Lower leg skin (tissue), 4 donors: Measurements from ENCODE around the gene ZSCAN21. TPM values are rescaled to one million over a fixed set of nuclear protein-coding genes. Genes with fewer than 3 reads are reported as not detected.
A peak's percentile ranks its signal among the peaks of the same experiment; 100 is the strongest.

Source experiments
- DNase-seq, 2 donors: peaks; one replicate each; pipeline ENCODE4 v3.0.0-alpha.2; 2019; ENCODE audit warnings: low spot score in 2 of 2
- H3K4me3 ChIP-seq: fragments of 200-600 bp; sonication (generic); 2 replicates; pipeline ENCODE4 v1.5.1; 2017; ENCODE audit warnings: mild to moderate bottlenecking, low read depth; ENCODE audit not compliant: poor library complexity, severe bottlenecking
- POLR2A ChIP-seq, 2 donors: fragments of 450-650 bp; IDR thresholded peaks; one replicate each; pipeline ENCODE4 v1.6.1; 2016 to 2017; ENCODE audit warnings: antibody characterized with exemption in 2 of 2, mild to moderate bottlenecking in 1 of 2, moderate library complexity in 1 of 2
- WGBS, 2 donors: methylation state at CpG; one replicate each; pipeline ENCODE4 v1.1.5; 2018; 5-methylcytosine and 5-hydroxymethylcytosine counted together
- intact Hi-C: fragments of 100-400 bp; cut with DNase I; formaldehyde crosslinking; loops from one replicate; pipeline ENCODE4 v1.15.0; 2023; ENCODE audit warnings: low total_unique reads
- total RNA-seq, 4 donors: library from RNA; depleted of rRNA; stranded (reverse); fragments of >200 nt; gene quantifications; one replicate each; pipeline ENCODE4 v1.1.0, GENCODE V29; 2016
- TF ChIP-seq, protein P1 (sequence below), 3 donors: fragments of 450-650 bp; IDR thresholded peaks; one replicate each; pipeline ENCODE4 v1.5.1; 2016; ENCODE audit warnings: antibody characterized with exemption in 3 of 3, mild to moderate bottlenecking in 3 of 3, moderate library complexity in 2 of 3

ZSCAN21 gene
- total RNA-seq, 4 donors from 2014 or later = 13.2 to 25.5 (median 21.4) TPM

DNA sequence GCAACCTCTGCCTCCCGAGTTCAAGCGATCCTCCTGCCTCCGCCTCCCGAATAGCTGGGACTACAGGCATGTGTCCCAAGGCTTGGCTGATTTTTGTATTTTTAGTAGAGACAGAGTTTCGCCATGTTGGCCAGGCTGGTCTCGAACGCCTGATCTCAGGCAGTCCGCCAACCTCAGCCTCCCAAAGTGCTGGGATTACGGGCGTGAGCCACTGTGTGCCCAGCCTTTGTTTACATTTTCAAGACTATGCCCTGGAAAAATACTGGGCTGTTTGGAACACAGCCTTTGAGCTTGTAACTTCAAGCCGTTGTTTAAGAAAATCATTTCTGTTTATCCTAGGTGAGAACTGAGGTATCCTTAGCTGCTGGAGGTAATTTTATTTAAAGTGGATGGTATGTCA lies 32.3 kb upstream of the ZSCAN21 start:
- 59 to 65% methylated on average over 11 of the region's 11 CpGs for WGBS, 2 donors
- no peak overlapping the region for H3K4me3 ChIP-seq
- TF ChIP-seq, protein P1, sequence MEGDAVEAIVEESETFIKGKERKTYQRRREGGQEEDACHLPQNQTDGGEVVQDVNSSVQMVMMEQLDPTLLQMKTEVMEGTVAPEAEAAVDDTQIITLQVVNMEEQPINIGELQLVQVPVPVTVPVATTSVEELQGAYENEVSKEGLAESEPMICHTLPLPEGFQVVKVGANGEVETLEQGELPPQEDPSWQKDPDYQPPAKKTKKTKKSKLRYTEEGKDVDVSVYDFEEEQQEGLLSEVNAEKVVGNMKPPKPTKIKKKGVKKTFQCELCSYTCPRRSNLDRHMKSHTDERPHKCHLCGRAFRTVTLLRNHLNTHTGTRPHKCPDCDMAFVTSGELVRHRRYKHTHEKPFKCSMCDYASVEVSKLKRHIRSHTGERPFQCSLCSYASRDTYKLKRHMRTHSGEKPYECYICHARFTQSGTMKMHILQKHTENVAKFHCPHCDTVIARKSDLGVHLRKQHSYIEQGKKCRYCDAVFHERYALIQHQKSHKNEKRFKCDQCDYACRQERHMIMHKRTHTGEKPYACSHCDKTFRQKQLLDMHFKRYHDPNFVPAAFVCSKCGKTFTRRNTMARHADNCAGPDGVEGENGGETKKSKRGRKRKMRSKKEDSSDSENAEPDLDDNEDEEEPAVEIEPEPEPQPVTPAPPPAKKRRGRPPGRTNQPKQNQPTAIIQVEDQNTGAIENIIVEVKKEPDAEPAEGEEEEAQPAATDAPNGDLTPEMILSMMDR (IDR thresholded peaks at IDR 0.05) = no peak
- TF ChIP-seq POLR2A (IDR thresholded peaks at IDR 0.05) = no peak
- intact Hi-C loops = no loop called here
- DNase-seq = peak in 1 of 2 donors; percentile 79

DNA sequence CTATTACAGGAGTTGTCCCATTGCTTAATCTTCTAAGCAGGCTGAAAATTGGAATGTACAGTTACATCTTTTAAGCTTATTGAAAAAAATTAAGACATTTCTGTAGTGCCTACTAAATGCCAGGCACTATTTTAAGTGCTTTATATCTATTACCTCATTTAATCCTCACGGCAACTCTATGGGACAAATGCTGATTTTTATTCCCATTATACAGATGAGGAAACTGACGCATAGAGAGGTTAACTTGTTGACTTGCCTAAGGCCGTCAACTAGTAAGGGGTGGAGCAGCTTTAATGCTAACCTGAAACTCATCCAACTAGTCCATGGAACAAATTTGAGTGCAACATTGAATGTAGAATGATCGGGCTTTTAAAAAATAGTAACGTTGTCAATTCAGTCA lies 31.7 kb upstream of the ZSCAN21 start:
- WGBS, 2 donors = 65 to 69% methylated on average over 5 of the region's 5 CpGs
- intact Hi-C loops = no loop called here
- DNase-seq = no peak
- TF ChIP-seq, protein P1 (IDR thresholded peaks at IDR 0.05) = no peak
- no peak for TF ChIP-seq POLR2A (IDR thresholded peaks at IDR 0.05)
- H3K4me3 ChIP-seq = no peak overlapping the region

DNA sequence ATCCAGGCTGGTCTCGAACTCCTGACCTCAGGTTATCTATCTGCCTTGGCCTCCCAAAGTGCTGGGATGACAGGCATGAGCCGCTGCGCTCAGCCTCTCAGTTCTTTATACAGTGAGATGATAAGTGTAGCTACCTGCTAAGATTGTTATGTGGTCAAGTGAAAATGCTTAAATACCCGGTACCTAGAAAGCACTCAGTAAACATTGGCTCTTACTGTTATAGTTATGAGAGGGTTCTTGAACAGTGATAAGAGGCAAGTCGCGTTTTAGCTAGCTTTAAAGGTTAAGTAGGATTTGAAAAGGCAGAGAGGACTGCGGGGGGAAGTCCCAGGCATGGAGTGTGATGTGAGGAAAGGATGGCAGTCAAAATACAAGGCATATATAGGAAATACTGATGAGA lies 29.7 kb upstream of the ZSCAN21 start:
- no peak overlapping the region for H3K4me3 ChIP-seq
- WGBS, 2 donors = 75 to 78% methylated on average over 7 of the region's 7 CpGs
- intact Hi-C loops = no loop called here
- no peak for TF ChIP-seq POLR2A (IDR thresholded peaks at IDR 0.05)
- TF ChIP-seq, protein P1 (IDR thresholded peaks at IDR 0.05) = no peak
- DNase-seq = peak in 1 of 2 donors; percentile 7

DNA sequence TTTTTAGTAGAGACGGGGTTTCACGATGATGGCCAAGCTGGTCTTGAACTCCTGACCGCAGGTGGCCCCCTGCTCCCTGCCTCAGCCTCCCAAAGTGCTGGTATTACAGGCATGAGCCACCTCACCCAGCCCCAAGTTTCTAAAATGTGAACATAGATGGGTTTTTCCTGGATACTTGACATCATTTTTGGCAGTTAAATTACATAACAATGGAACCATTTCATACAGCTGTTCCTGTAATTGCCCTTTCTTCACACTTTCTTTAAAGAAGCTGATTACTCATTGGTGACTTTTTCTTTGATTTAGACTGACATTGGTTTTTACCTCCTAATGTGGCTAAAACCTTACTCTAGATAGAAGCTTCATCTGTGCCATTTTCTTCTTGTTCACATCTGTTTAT lies 28.3 kb upstream of the ZSCAN21 start:
- TF ChIP-seq POLR2A (IDR thresholded peaks at IDR 0.05) = no peak
- TF ChIP-seq, protein P1 (IDR thresholded peaks at IDR 0.05) = no peak
- 53 to 79% methylated on average over 3 of the region's 3 CpGs for WGBS, 2 donors
- intact Hi-C loops = no loop called here

DNA sequence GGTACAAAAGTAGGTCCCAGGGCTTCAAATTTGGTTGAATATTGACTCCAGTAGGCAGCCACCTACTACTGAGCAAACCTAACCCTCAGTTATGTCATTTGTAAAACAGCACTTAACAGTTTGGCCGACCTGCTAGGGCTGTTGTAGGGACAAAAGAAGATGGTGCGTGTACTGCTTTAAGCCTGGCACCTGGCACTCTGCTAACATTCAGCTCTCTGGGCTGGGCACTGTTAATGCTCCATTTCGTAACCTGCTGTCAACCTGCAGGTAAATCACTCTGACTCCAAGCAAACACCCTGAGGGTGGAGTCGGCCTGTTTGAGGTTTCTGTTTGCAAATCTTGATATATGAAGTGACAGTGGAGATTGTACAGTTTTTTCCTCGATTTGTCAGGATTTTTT lies 27.0 kb upstream of the ZSCAN21 start:
- intact Hi-C loops = no loop called here
- no peak for TF ChIP-seq POLR2A (IDR thresholded peaks at IDR 0.05)
- TF ChIP-seq, protein P1 (IDR thresholded peaks at IDR 0.05) = no peak
- no peak overlapping the region for H3K4me3 ChIP-seq
- peak; percentile 59 to 65 for DNase-seq
- 42 to 56% methylated on average over 5 of the region's 5 CpGs for WGBS, 2 donors

More for the DNA sequence above, 28.3 kb upstream of the ZSCAN21 start:
- no peak overlapping the region for H3K4me3 ChIP-seq
- DNase-seq = peak in 1 of 2 donors; percentile 64

DNA sequence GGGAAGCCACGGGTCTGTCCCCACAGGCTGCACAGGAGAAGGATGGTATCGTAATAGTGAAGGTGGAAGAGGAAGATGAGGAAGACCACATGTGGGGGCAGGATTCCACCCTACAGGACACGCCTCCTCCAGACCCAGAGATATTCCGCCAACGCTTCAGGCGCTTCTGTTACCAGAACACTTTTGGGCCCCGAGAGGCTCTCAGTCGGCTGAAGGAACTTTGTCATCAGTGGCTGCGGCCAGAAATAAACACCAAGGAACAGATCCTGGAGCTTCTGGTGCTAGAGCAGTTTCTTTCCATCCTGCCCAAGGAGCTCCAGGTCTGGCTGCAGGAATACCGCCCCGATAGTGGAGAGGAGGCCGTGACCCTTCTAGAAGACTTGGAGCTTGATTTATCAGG lies 26.0 kb upstream of the ZSCAN21 start:
- intact Hi-C loops = no loop called here
- TF ChIP-seq POLR2A (IDR thresholded peaks at IDR 0.05) = no peak
- TF ChIP-seq, protein P1 (IDR thresholded peaks at IDR 0.05) = no peak
- DNase-seq = no peak
- H3K4me3 ChIP-seq = no peak overlapping the region
- 79 to 83% methylated on average over 12 of the region's 12 CpGs for WGBS, 2 donors
